ENCODE measurements around the gene NKAIN2.

DNA sequence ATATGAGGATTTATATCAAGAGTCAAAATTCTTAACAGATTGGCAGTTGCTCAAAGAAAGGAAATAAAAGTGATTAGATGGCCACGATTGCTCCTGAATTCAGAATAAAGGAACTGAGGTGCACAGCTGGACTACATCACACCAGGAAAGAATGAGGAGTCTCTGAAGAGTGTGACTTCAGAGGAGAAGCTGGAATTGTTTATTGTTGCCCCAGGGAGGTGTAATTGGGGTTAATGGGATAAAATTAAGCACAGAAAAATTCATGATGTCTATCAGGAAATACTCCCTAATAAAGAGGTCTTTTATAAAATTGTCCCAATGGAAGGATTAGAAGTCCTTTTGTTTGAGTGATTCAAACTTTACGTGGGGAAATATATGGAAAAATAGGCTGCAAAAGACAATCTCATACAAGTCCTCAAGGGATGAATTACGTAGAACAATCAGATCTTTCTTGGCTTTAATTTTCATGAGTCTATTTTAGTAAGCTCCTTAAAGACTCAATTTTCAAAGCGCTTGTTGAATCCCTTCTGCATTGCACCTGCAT, 950.0 kb downstream of the NKAIN2 start:
- TF ChIP-seq POLR2A (IDR thresholded peaks at IDR 0.05) = no peak
- TF ChIP-seq, protein P1, sequence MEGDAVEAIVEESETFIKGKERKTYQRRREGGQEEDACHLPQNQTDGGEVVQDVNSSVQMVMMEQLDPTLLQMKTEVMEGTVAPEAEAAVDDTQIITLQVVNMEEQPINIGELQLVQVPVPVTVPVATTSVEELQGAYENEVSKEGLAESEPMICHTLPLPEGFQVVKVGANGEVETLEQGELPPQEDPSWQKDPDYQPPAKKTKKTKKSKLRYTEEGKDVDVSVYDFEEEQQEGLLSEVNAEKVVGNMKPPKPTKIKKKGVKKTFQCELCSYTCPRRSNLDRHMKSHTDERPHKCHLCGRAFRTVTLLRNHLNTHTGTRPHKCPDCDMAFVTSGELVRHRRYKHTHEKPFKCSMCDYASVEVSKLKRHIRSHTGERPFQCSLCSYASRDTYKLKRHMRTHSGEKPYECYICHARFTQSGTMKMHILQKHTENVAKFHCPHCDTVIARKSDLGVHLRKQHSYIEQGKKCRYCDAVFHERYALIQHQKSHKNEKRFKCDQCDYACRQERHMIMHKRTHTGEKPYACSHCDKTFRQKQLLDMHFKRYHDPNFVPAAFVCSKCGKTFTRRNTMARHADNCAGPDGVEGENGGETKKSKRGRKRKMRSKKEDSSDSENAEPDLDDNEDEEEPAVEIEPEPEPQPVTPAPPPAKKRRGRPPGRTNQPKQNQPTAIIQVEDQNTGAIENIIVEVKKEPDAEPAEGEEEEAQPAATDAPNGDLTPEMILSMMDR (IDR thresholded peaks at IDR 0.05 in 4 of 5, conservative IDR thresholded peaks at IDR 0.05 in 1 of 5) = no peak
